Measurements from ENCODE around the gene HNRNPA3.

GRCh38 chr2:177192788-177193187 lies 19.8 kb upstream of the HNRNPA3 start:
- no peak for TF ChIP-seq CTCF (IDR thresholded peaks at IDR 0.05)
- TF ChIP-seq POLR2AphosphoS5 (IDR thresholded peaks at IDR 0.05) = no peak

All from suprapubic skin (tissue), 3 donors.